Measurements from ENCODE around the gene FAM43A. TPM values are rescaled to one million over a fixed set of nuclear protein-coding genes. Genes with fewer than 3 reads are reported as not detected.

The FAM43A gene
- total and polyA plus RNA-seq, 2 of the 8 experiments (the other 6 are each of a cell fraction or from before 2014, with no cell fraction given), result 2.3 to 2.6 TPM

GRCh38 chr3:194661946-194662345, 23.7 kb upstream of the FAM43A start:
- H2AK5ac ChIP-seq (ENCODE audit: low read depth, low read length), result no peak overlapping the region
- ChIA-PET CTCF (ENCODE audit: partially characterized antibody) (interaction anchor here (1.5 to 6.6 kb wide), 2 partner anchors 9 to 20 kb away, joined by 3 to 44 read pairs; partner anchors contain the start of gene LSG1), POLR2A (ENCODE audit: partially characterized antibody) (interaction anchor here (2.6 kb wide), 1 partner anchor 10 kb away, joined by 8 read pairs; the partner anchor contains the start of gene LSG1)
- H3K4me1 ChIP-seq (replicated peaks in 1 of 4; ENCODE audit: control insufficient read depth in 3 of 4, insufficient read depth in 4 of 4, low read length in 3 of 4), result no peaks in the 10 kb centered on the region
- H3K9ac ChIP-seq (replicated peaks in 1 of 4; ENCODE audit: extremely low read depth in 1 of 4, low read depth in 3 of 4, low read length in 3 of 4), result peak overlapping the region in 1 of 4 experiments; percentile 49; a peak in 1 of 7 replicates
- H2BK120ac ChIP-seq (replicated peaks; ENCODE audit: low read depth, low read length), result no peak overlapping the region
- H2AFZ ChIP-seq (ENCODE audit: low read length), result no peak overlapping the region
- no peak overlapping the region for H2BK12ac ChIP-seq (ENCODE audit: low read depth, low read length)
- H2BK20ac ChIP-seq (ENCODE audit: low read length), result no peak overlapping the region
- H2BK5ac ChIP-seq (ENCODE audit: low read depth, low read length), result no peak overlapping the region
- no peaks in the 10 kb centered on the region for H3K79me1 ChIP-seq (ENCODE audit: low read depth, low read length)
- no peaks in the 10 kb centered on the region for H3K23me2 ChIP-seq (ENCODE audit: low read depth, low read length)
- WGBS, 2 experiments (ENCODE audit: extremely low coverage in 1 of 2, insufficient coverage in 1 of 2, insufficient read length in 1 of 2, insufficient replicate concordance in 2 of 2, low coverage in 1 of 2, low lambda C conversion rate in 2 of 2, missing lambda C conversion rate in 1 of 2), result 77% methylated on average over 6 of the region's 6 CpGs; no CpG with 5 or more reads in 1 of the 2 experiments
- H3K56ac ChIP-seq (replicated peaks; ENCODE audit: insufficient read length, low read depth, low read length), result no peak overlapping the region
- no peak overlapping the region for H3K18ac ChIP-seq (ENCODE audit: extremely low read depth, low read length)
- no peaks in the 10 kb centered on the region for H3K79me2 ChIP-seq (ENCODE audit: control insufficient read depth in 1 of 2, insufficient read depth in 2 of 2, low read length in 2 of 2)
- no peak overlapping the region for H3K4me2 ChIP-seq (ENCODE audit: insufficient read depth in 1 of 2, low read depth in 2 of 2, low read length in 2 of 2)
- H4K5ac ChIP-seq (ENCODE audit: insufficient read length, low read depth, low read length), result no peak overlapping the region
- no peak for FAIRE-seq
- H3K4ac ChIP-seq (replicated peaks; ENCODE audit: insufficient read length, low read depth, low read length), result no peak overlapping the region
- H4K8ac ChIP-seq (ENCODE audit: extremely low read depth, insufficient read depth, low read length), result no peak overlapping the region
- H3K9me3 ChIP-seq (ENCODE audit: insufficient read depth in 2 of 2, low read depth in 1 of 2, low read length in 1 of 2), result no peaks in the 10 kb centered on the region
- peaks cover 15 to 54% (median 43%) of the 10 kb centered on the region in 4 experiments for H3K36me3 ChIP-seq (ENCODE audit: control insufficient read depth in 2 of 4, insufficient read depth in 4 of 4, low read length in 3 of 4)
- no peak overlapping the region for H2BK15ac ChIP-seq (ENCODE audit: low read length)
- H4K20me1 ChIP-seq (replicated peaks in 1 of 2; ENCODE audit: control insufficient read depth in 1 of 2, insufficient read depth in 2 of 2, low read length in 2 of 2), result peaks cover 0 to 3% of the 10 kb centered on the region in 2 experiments
- no peaks in the 10 kb centered on the region for H3K27me3 ChIP-seq (replicated peaks in 1 of 4; ENCODE audit: control insufficient read depth in 3 of 4, extremely low read depth in 1 of 4, insufficient read depth in 3 of 4, low read length in 3 of 4)
- H3K27ac ChIP-seq (ENCODE audit: low read depth, low read length), result no peak overlapping the region
- no peak overlapping the region for H3K4me3 ChIP-seq (ENCODE audit: extremely low read depth in 1 of 4, insufficient read depth in 2 of 4, low read depth in 3 of 4, low read length in 4 of 4)
- H3K23ac ChIP-seq (ENCODE audit: insufficient read length), result no peak overlapping the region
- H3K14ac ChIP-seq (ENCODE audit: insufficient read length), result no peak overlapping the region
- no peak for DNase-seq (ENCODE audit: low read depth in 1 of 2, low spot score in 2 of 2)
- no peak overlapping the region for H4K91ac ChIP-seq (replicated peaks; ENCODE audit: insufficient read length, low read length)
- TF ChIP-seq RNF2 (IDR thresholded peaks at IDR 0.05; ENCODE audit: borderline replicate concordance, low read depth, low read length, missing control alignments, poor library complexity, severe bottlenecking) (no peak), POLR2AphosphoS5 (IDR thresholded peaks at IDR 0.05; ENCODE audit: low read depth, low read length) (no peak), ZNF274 (IDR thresholded peaks at IDR 0.05; ENCODE audit: borderline replicate concordance, extremely low read depth, low read length) (no peak), CHD2 (IDR thresholded peaks at IDR 0.05; ENCODE audit: low read length) (no peak), E2F6 (IDR thresholded peaks at IDR 0.05) (no peak), CTBP2 (IDR thresholded peaks at IDR 0.05; ENCODE audit: borderline replicate concordance, insufficient read depth, insufficient read length, low read length) (no peak), CBX5 (IDR thresholded peaks at IDR 0.05; ENCODE audit: low read depth, low read length) (no peak), HDAC6 (IDR thresholded peaks at IDR 0.05; ENCODE audit: low read depth, low read length) (no peak), MAX (IDR thresholded peaks at IDR 0.05) (no peak), SRF (IDR thresholded peaks at IDR 0.05; ENCODE audit: low read depth, low read length) (no peak), RXRA (IDR thresholded peaks at IDR 0.05; ENCODE audit: insufficient read depth, low read depth, low read length) (no peak)
- TF ChIP-seq, protein P1, sequence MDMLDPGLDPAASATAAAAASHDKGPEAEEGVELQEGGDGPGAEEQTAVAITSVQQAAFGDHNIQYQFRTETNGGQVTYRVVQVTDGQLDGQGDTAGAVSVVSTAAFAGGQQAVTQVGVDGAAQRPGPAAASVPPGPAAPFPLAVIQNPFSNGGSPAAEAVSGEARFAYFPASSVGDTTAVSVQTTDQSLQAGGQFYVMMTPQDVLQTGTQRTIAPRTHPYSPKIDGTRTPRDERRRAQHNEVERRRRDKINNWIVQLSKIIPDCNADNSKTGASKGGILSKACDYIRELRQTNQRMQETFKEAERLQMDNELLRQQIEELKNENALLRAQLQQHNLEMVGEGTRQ (IDR thresholded peaks at IDR 0.05; ENCODE audit: low read length), result no peak
